Epithelial cell of proximal tubule (primary cell): ENCODE data around the gene DOCK2. TPM values are rescaled to one million over a fixed set of nuclear protein-coding genes. Genes with fewer than 3 reads are reported as not detected.

Source experiments
- DNase-seq: peaks from one replicate; pipeline ENCODE4 v3.0.0-alpha.2; 2011; ENCODE audit warnings: low read depth
- H3K4me3 ChIP-seq: 2 replicates; pipeline ENCODE4 v1.5.1; 2011; ENCODE audit warnings: low read depth, mild to moderate bottlenecking, low read length
- CTCF ChIP-seq: conservative IDR thresholded peaks from 2 replicates; pipeline ENCODE4 v1.5.1; 2012; ENCODE audit warnings: low read depth, mild to moderate bottlenecking, low read length
- total RNA-seq: library from RNA; depleted of rRNA; stranded (reverse); fragments of >200 nt; gene quantifications from 2 replicates; pipeline ENCODE4 v1.2.3, GENCODE V29; 2015

The DOCK2 gene
- total RNA-seq, 1 donor from 2014 or later = 30.4 TPM

DNA sequence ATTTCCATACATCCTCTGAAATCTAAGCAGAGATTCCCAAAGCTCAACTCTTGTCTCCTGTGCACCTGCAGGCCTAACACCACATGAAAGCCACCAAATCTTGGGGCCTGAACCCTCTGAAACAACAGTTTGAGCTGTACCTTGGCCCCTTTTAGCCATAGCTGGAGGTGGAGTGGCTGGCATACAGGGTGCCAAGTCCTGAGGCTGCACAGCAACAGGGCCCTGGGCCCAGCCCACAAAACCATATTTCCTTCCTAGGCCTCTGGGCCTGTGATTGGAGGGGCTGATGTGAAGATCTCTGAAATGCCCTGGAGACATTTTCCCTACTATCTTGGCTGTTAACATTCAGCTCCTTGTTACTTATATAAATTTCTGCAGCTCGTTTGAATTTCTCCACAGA is 26.5 kb downstream of the DOCK2 start:
- no peak for DNase-seq
- no peak for TF ChIP-seq CTCF
- no peak overlapping the region for H3K4me3 ChIP-seq

DNA sequence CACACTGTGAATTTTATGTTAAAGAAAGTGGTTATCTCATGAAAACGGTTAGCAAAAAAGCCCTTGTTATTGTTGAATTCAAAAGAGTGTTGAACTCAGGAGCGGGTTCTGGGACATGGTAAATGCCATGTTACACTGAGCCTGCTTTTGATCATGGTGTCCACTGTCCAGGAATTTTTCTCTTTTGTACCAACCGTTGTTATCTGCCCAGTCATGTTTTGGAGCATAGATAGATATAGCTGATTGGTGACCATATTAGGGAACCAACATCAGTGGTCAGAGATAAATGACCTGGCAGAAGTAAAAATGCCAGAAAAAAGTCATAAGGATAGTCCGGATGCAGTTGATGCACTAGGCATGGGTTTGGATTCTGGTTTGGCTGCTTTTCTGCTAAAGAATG is 29.3 kb downstream of the DOCK2 start:
- no peak for DNase-seq
- H3K4me3 ChIP-seq = no peak overlapping the region
- TF ChIP-seq CTCF = no peak

GRCh38 chr5:169667896-169668674 is 31.0 kb downstream of the DOCK2 start:
- H3K4me3 ChIP-seq = no peak overlapping the region
- DNase-seq = no peak
- TF ChIP-seq CTCF = no peak

- DNase-seq = no peak
- H3K4me3 ChIP-seq = no peak overlapping the region
- no peak for TF ChIP-seq CTCF
Measured at GRCh38 chr5:169668732-169669131, 31.7 kb downstream of the DOCK2 start.

- no peak overlapping the region for H3K4me3 ChIP-seq
- TF ChIP-seq CTCF = no peak
- DNase-seq = no peak
Measured at GRCh38 chr5:169670769-169671525, 33.9 kb downstream of the DOCK2 start.

DNA sequence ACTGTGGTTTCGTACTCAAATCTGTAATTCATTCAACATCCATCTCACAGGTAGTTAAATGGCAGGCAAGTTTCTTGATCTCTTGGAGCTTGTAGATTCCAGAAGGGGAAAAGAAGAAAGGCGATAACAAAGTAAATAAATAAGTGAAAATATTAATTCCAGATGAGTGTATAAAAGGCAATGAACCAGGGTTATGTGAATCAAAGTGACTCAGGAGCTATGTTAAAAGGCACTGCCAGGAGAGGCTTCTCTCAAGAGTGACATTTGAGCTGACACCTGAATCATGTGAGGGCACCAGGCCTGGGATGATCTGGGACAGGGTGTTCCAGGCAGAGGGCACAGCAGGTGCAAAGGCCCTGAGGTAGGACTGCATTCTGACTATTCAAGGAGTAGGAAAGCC is 45.0 kb downstream of the DOCK2 start:
- TF ChIP-seq CTCF = no peak
- no peak overlapping the region for H3K4me3 ChIP-seq
- DNase-seq = no peak

- no peak for DNase-seq
- H3K4me3 ChIP-seq = no peak overlapping the region
- TF ChIP-seq CTCF = no peak
Measured at GRCh38 chr5:169686137-169686536, 49.1 kb downstream of the DOCK2 start.
